ENCODE results near the gene TRIO.

The TRIO gene

DNA sequence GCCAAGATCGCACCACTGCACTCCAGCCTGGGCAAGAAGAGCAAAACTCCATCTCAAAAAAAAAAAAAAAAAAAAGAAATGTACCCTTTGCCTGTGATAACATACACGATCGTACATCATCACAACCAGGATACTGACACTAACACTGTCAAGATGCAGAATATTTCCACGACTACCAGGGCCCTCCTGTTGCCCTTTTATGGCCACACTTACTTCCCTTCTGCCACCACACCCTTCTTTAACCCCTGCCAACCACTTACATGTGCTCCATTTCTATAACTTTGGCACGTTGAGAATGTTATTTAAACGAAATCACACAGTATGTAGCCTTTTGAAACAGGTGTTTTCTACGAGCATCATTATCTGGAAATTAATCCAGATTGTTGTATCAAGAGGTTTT is 369.4 kb downstream of the TRIO start:
- DNase-seq (ENCODE audit: low read depth, low spot score): no peak
- H3K9ac ChIP-seq (ENCODE audit: insufficient read length): no peak overlapping the region
- no peak overlapping the region for H3K27ac ChIP-seq
- H3K9me3 ChIP-seq (ENCODE audit: low read depth, low read length): no peaks in the 10 kb centered on the region
- no peak overlapping the region for H3K4me3 ChIP-seq
- TF ChIP-seq POLR2AphosphoS5 (IDR thresholded peaks at IDR 0.05; ENCODE audit: borderline replicate concordance, low read depth, low read length) (no peak), EZH2 (IDR thresholded peaks at IDR 0.05) (no peak), FOXP2 (optimal IDR thresholded peaks at IDR 0.05; ENCODE audit: control extremely low read depth, extremely low read length, insufficient read depth) (no peak)
- H3K36me3 ChIP-seq (ENCODE audit: insufficient read depth, low read length): no peaks in the 10 kb centered on the region

DNA sequence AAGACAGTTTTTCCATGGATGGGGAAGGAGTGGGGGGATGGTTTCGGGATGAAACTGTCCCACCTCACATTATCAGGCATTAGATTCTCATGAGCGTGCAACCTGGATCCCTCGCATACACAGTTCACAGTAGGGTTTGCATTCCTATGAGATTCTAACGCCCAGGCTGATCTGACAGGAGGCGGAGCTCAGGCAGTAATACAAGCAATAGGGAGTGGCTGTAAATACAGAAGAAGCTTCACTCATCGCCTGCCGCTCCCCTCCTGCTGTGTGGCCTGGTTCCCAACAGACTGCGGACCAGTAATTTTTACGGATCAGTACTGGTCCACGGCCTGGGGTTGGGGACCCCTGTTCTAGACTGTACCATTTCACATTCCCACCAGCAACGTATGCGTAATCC is 370.1 kb downstream of the TRIO start:
- no peaks in the 10 kb centered on the region for H3K9me3 ChIP-seq (ENCODE audit: low read depth, low read length)
- no peak overlapping the region for H3K27ac ChIP-seq
- no peak overlapping the region for H3K9ac ChIP-seq (ENCODE audit: insufficient read length)
- H3K4me3 ChIP-seq: no peak overlapping the region
- no peaks in the 10 kb centered on the region for H3K36me3 ChIP-seq (ENCODE audit: insufficient read depth, low read length)
- TF ChIP-seq FOXP2 (optimal IDR thresholded peaks at IDR 0.05; ENCODE audit: control extremely low read depth, extremely low read length, insufficient read depth): no peak
- TF ChIP-seq EZH2 (IDR thresholded peaks at IDR 0.05): no peak
- DNase-seq (ENCODE audit: low read depth, low spot score): no peak

DNA sequence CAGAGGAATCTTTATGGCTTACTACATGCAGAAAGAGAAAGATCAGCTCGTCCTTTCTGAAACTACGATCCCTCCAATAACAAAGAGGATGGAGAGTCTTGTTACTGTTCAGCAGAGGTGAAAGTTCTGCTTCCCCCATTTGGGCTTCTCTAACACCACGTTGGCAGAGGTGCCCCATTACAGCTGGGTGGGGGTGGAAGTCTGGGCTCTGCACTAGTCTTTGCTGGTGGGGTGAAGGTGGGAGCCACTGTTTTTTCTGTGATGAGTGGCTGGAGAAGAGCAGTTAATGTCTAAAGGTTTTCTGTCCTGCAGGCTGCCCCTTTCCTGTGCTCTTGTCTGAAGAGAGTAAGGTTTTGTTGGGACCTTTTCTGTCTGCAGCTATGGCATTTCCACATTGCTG is 373.8 kb downstream of the TRIO start:
- H3K9me3 ChIP-seq (ENCODE audit: low read depth, low read length): no peaks in the 10 kb centered on the region
- H3K36me3 ChIP-seq (ENCODE audit: insufficient read depth, low read length): no peaks in the 10 kb centered on the region
- DNase-seq (ENCODE audit: low read depth, low spot score): no peak
- no peak overlapping the region for H3K9ac ChIP-seq (ENCODE audit: insufficient read length)
- no peak for TF ChIP-seq POLR2AphosphoS5 (IDR thresholded peaks at IDR 0.05; ENCODE audit: borderline replicate concordance, low read depth, low read length)
- no peak for TF ChIP-seq EZH2 (IDR thresholded peaks at IDR 0.05)
- no peak for TF ChIP-seq FOXP2 (optimal IDR thresholded peaks at IDR 0.05; ENCODE audit: control extremely low read depth, extremely low read length, insufficient read depth)
- H3K4me3 ChIP-seq: no peak overlapping the region
- H3K27ac ChIP-seq: no peak overlapping the region

- no peak for TF ChIP-seq EZH2 (IDR thresholded peaks at IDR 0.05)
- TF ChIP-seq FOXP2 (optimal IDR thresholded peaks at IDR 0.05; ENCODE audit: control extremely low read depth, extremely low read length, insufficient read depth): no peak
- TF ChIP-seq POLR2AphosphoS5 (IDR thresholded peaks at IDR 0.05; ENCODE audit: borderline replicate concordance, low read depth, low read length): no peak
- Histone ChIP-seq H3K4me3 (no peak overlapping the region), H3K27ac (no peak overlapping the region), H3K36me3 (ENCODE audit: insufficient read depth, low read length) (no peaks in the 10 kb centered on the region), H3K9me3 (ENCODE audit: low read depth, low read length) (no peaks in the 10 kb centered on the region), H3K9ac (ENCODE audit: insufficient read length) (no peak overlapping the region)
- DNase-seq (ENCODE audit: low read depth, low spot score): no peak
These were observed 375.5 kb downstream of the TRIO start for GRCh38 chr5:14518638-14519037.

GRCh38 chr5:14521748-14522147 is 378.6 kb downstream of the TRIO start:
- no peaks in the 10 kb centered on the region for H3K9me3 ChIP-seq (ENCODE audit: low read depth, low read length)
- no peak overlapping the region for H3K27ac ChIP-seq
- DNase-seq (ENCODE audit: low read depth, low spot score): no peak
- no peaks in the 10 kb centered on the region for H3K36me3 ChIP-seq (ENCODE audit: insufficient read depth, low read length)
- TF ChIP-seq EZH2 (IDR thresholded peaks at IDR 0.05): no peak
- no peak for TF ChIP-seq POLR2AphosphoS5 (IDR thresholded peaks at IDR 0.05; ENCODE audit: borderline replicate concordance, low read depth, low read length)
- no peak for TF ChIP-seq FOXP2 (optimal IDR thresholded peaks at IDR 0.05; ENCODE audit: control extremely low read depth, extremely low read length, insufficient read depth)
- H3K9ac ChIP-seq (ENCODE audit: insufficient read length): no peak overlapping the region
- no peak overlapping the region for H3K4me3 ChIP-seq

DNA sequence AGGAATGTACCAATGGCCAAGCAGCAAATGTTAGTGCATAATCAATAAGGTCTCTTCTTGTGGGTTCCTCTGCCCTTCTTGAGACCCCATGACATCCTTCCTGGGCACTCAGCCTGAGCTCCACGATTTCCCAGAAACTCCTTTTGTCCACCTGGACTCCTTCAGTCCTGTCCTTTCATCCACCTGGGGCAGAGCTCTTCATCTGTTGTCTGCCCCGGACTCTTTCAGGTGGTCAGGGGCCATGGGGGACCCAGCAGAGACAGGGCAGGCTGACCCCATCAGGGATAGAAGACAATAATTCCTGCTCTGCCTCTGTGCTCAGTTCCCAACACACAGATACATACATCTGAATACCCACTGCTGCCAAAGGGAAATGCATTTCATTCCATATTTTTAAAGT is 379.6 kb downstream of the TRIO start:
- TF ChIP-seq POLR2AphosphoS5 (IDR thresholded peaks at IDR 0.05; ENCODE audit: borderline replicate concordance, low read depth, low read length): no peak
- TF ChIP-seq EZH2 (IDR thresholded peaks at IDR 0.05): no peak
- no peak for TF ChIP-seq FOXP2 (optimal IDR thresholded peaks at IDR 0.05; ENCODE audit: control extremely low read depth, extremely low read length, insufficient read depth)
- Histone ChIP-seq H3K9me3 (ENCODE audit: low read depth, low read length) (no peaks in the 10 kb centered on the region), H3K4me3 (no peak overlapping the region), H3K27ac (no peak overlapping the region), H3K36me3 (ENCODE audit: insufficient read depth, low read length) (no peaks in the 10 kb centered on the region), H3K9ac (ENCODE audit: insufficient read length) (no peak overlapping the region)
- no peak for DNase-seq (ENCODE audit: low read depth, low spot score)

- Histone ChIP-seq H3K27ac (no peak overlapping the region), H3K36me3 (ENCODE audit: insufficient read depth, low read length) (no peaks in the 10 kb centered on the region), H3K9ac (ENCODE audit: insufficient read length) (no peak overlapping the region), H3K9me3 (ENCODE audit: low read depth, low read length) (no peaks in the 10 kb centered on the region), H3K4me3 (no peak overlapping the region)
- TF ChIP-seq EZH2 (IDR thresholded peaks at IDR 0.05) (no peak), POLR2AphosphoS5 (IDR thresholded peaks at IDR 0.05; ENCODE audit: borderline replicate concordance, low read depth, low read length) (no peak), FOXP2 (optimal IDR thresholded peaks at IDR 0.05; ENCODE audit: control extremely low read depth, extremely low read length, insufficient read depth) (no peak)
- DNase-seq (ENCODE audit: low read depth, low spot score): no peak
These were observed 380.3 kb downstream of the TRIO start for GRCh38 chr5:14523243-14524034.

GRCh38 chr5:14525397-14525796 is 382.3 kb downstream of the TRIO start:
- no peak for DNase-seq (ENCODE audit: low read depth, low spot score)
- Histone ChIP-seq H3K27ac (no peak overlapping the region), H3K4me3 (no peak overlapping the region), H3K36me3 (ENCODE audit: insufficient read depth, low read length) (no peaks in the 10 kb centered on the region), H3K9ac (ENCODE audit: insufficient read length) (no peak overlapping the region), H3K9me3 (ENCODE audit: low read depth, low read length) (no peaks in the 10 kb centered on the region)
- TF ChIP-seq FOXP2 (optimal IDR thresholded peaks at IDR 0.05; ENCODE audit: control extremely low read depth, extremely low read length, insufficient read depth): no peak
- no peak for TF ChIP-seq EZH2 (IDR thresholded peaks at IDR 0.05)
- no peak for TF ChIP-seq POLR2AphosphoS5 (IDR thresholded peaks at IDR 0.05; ENCODE audit: borderline replicate concordance, low read depth, low read length)

DNA sequence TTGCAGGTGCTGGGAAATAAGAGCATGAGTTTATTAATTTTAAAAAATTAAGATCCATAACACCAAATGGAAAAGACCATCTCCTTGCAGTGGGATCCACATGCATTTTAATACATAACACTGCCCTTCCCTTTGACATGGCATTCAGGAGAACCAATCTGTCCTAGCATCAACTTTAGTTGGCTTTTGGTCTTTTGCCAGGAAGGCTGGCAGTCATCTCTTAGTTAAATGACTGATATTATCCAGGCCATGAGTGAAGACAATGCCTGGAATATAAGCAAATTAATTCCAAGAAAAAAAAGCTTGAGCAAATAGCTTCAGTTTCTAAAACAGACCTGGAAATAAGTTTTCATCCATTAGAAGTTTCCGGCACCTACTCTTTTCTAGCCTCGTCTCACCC is 383.4 kb downstream of the TRIO start:
- no peak for DNase-seq (ENCODE audit: low read depth, low spot score)
- H3K9me3 ChIP-seq (ENCODE audit: low read depth, low read length): no peaks in the 10 kb centered on the region
- TF ChIP-seq EZH2 (IDR thresholded peaks at IDR 0.05) (no peak), POLR2AphosphoS5 (IDR thresholded peaks at IDR 0.05; ENCODE audit: borderline replicate concordance, low read depth, low read length) (no peak), FOXP2 (optimal IDR thresholded peaks at IDR 0.05; ENCODE audit: control extremely low read depth, extremely low read length, insufficient read depth) (no peak)
- H3K27ac ChIP-seq: no peak overlapping the region
- H3K9ac ChIP-seq (ENCODE audit: insufficient read length): no peak overlapping the region
- no peaks in the 10 kb centered on the region for H3K36me3 ChIP-seq (ENCODE audit: insufficient read depth, low read length)
- no peak overlapping the region for H3K4me3 ChIP-seq
